Measurements from ENCODE around the gene GRK7. TPM values are rescaled to one million over a fixed set of nuclear protein-coding genes. Genes with fewer than 3 reads are reported as not detected.

The GRK7 gene
- total and polyA plus RNA-seq, 12 donors, result 0.03 to 0.07 TPM; not detected in 10

- DNase-seq (no peak), ATAC-seq (no peak)
- H3K27ac ChIP-seq, result no peak overlapping the region
- intact Hi-C loops (cut with DNase I), result no loop called here
- H3K27me3 ChIP-seq, result no peaks in the 10 kb centered on the region
- no peak for TF ChIP-seq CTCF (IDR thresholded peaks at IDR 0.05)
- H3K9me3 ChIP-seq, result no peaks in the 10 kb centered on the region
- WGBS, 2 donors, result 82% methylated on average over 5 of the region's 5 CpGs
- peaks cover 0 to 3% (median 0%) of the 10 kb centered on the region in 9 donors for H3K4me1 ChIP-seq
- no peaks in the 10 kb centered on the region for H3K36me3 ChIP-seq
- no peak overlapping the region for H3K4me3 ChIP-seq
These were observed 34.8 kb upstream of the GRK7 start for GRCh38 chr3:141728355-141728892.

- ATAC-seq (no peak), DNase-seq (no peak)
- TF ChIP-seq CTCF (IDR thresholded peaks at IDR 0.05), result no peak
- 86 to 88% methylated on average over 4 of the region's 4 CpGs for WGBS, 2 donors
- Histone ChIP-seq H3K4me1 (no peaks in the 10 kb centered on the region), H3K27me3 (no peaks in the 10 kb centered on the region), H3K36me3 (no peaks in the 10 kb centered on the region), H3K27ac (no peak overlapping the region), H3K9me3 (no peaks in the 10 kb centered on the region), H3K4me3 (no peak overlapping the region)
- intact Hi-C loops (cut with DNase I), result no loop called here
These were observed 34.0 kb upstream of the GRK7 start for GRCh38 chr3:141729240-141729639.

- Histone ChIP-seq H3K27ac (no peak overlapping the region), H3K4me3 (no peak overlapping the region), H3K27me3 (no peaks in the 10 kb centered on the region), H3K9me3 (no peaks in the 10 kb centered on the region), H3K4me1 (peaks cover under 1 to 21% (median 10%) of the 10 kb centered on the region in 9 donors), H3K36me3 (no peaks in the 10 kb centered on the region)
- no peak for ATAC-seq
- DNase-seq, result no peak
- no peak for TF ChIP-seq CTCF (IDR thresholded peaks at IDR 0.05)
- intact Hi-C loops (cut with DNase I), result loop anchor here in 9 of 10 donors (5.0 to 10.0 kb wide), 8 partner anchors 48 to 490 kb away; partner anchors contain the start of genes ATP1B3 (in 1 of the 9) and GK5 (in 1 of the 9)
These were observed 28.0 kb upstream of the GRK7 start for GRCh38 chr3:141735176-141735575.

- H3K27ac ChIP-seq, result no peak overlapping the region
- WGBS, 2 donors, result 89 to 91% methylated on average over 7 of the region's 7 CpGs
- no peaks in the 10 kb centered on the region for H3K36me3 ChIP-seq
- H3K4me1 ChIP-seq, result peaks cover 5 to 28% (median 17%) of the 10 kb centered on the region in 9 donors
- intact Hi-C loops (cut with DNase I), result loop anchor here in 9 of 10 donors (2.0 to 10.0 kb wide), 9 partner anchors 49 to 489 kb away; partner anchors contain the start of genes ATP1B3 (in 1 of the 9) and GK5 (in 1 of the 9)
- ATAC-seq (no peak), DNase-seq (no peak)
- TF ChIP-seq CTCF (IDR thresholded peaks at IDR 0.05), result no peak
- H3K4me3 ChIP-seq, result no peak overlapping the region
- H3K9me3 ChIP-seq, result no peaks in the 10 kb centered on the region
- no peaks in the 10 kb centered on the region for H3K27me3 ChIP-seq
These were observed 27.3 kb upstream of the GRK7 start for GRCh38 chr3:141735770-141736465.

Data from heart right ventricle (tissue), 16 donors.